IMR-90 (cell line): ENCODE data around the gene F5.

ENCODE experiments used
- BHLHE40 ChIP-seq: fragments of 150-350 bp; IDR thresholded peaks from 2 replicates; pipeline ENCODE4 v1.6.1; 2016; ENCODE audit warnings: mild to moderate bottlenecking, low read depth, low read length
- CEBPB ChIP-seq: IDR thresholded peaks from 2 replicates; pipeline ENCODE4 v1.6.1; 2012; ENCODE audit warnings: low read depth, low read length, improper control_type of control experiment
- FOS ChIP-seq: fragments of 150-350 bp; IDR thresholded peaks from 2 replicates; pipeline ENCODE4 v1.6.1; 2016; ENCODE audit warnings: low read depth, low read length
- MAZ ChIP-seq: IDR thresholded peaks from 2 replicates; pipeline ENCODE4 v1.6.1; 2012; ENCODE audit warnings: low read depth, mild to moderate bottlenecking, low read length, improper control_type of control experiment, moderate library complexity, borderline replicate concordance
- MXI1 ChIP-seq: IDR thresholded peaks from 2 replicates; pipeline ENCODE4 v1.6.1; 2012; ENCODE audit warnings: low read depth, mild to moderate bottlenecking, low read length, moderate library complexity, borderline replicate concordance
- NFE2L2 ChIP-seq: fragments of 150-350 bp; IDR thresholded peaks from 2 replicates; pipeline ENCODE4 v1.6.1; 2016; ENCODE audit warnings: low read depth, mild to moderate bottlenecking, low read length
- POLR2A ChIP-seq: IDR thresholded peaks from 2 replicates; pipeline ENCODE4 v1.6.1; 2012; ENCODE audit warnings: mild to moderate bottlenecking, low read depth, low read length
- RAD21 ChIP-seq: IDR thresholded peaks from 2 replicates; pipeline ENCODE4 v1.6.1; 2012; ENCODE audit warnings: low read length, improper control_type of control experiment
- RCOR1 ChIP-seq: IDR thresholded peaks from 2 replicates; pipeline ENCODE4 v1.6.1; 2012; ENCODE audit warnings: mild to moderate bottlenecking, low read length, improper control_type of control experiment; ENCODE audit not compliant: insufficient replicate concordance
- RFX5 ChIP-seq: IDR thresholded peaks from 2 replicates; pipeline ENCODE4 v1.8.0; 2012; ENCODE audit warnings: low read depth, mild to moderate bottlenecking, low read length, moderate library complexity
- USF2 ChIP-seq: fragments of 150-350 bp; IDR thresholded peaks from 2 replicates; pipeline ENCODE4 v1.6.1; 2017; ENCODE audit warnings: mild to moderate bottlenecking, antibody characterized with exemption, low read length, low read depth
- TF ChIP-seq, protein P1 (sequence below): conservative IDR thresholded peaks from 2 replicates; pipeline ENCODE4 v1.5.1; 2012; ENCODE audit warnings: mild to moderate bottlenecking, low read depth, low read length, improper control_type of control experiment
- TF ChIP-seq, protein P2 (sequence below): fragments of 150-350 bp; IDR thresholded peaks from 2 replicates; pipeline ENCODE4 v1.6.1; 2016; ENCODE audit warnings: low read depth, mild to moderate bottlenecking, low read length, moderate library complexity, borderline replicate concordance

DNA sequence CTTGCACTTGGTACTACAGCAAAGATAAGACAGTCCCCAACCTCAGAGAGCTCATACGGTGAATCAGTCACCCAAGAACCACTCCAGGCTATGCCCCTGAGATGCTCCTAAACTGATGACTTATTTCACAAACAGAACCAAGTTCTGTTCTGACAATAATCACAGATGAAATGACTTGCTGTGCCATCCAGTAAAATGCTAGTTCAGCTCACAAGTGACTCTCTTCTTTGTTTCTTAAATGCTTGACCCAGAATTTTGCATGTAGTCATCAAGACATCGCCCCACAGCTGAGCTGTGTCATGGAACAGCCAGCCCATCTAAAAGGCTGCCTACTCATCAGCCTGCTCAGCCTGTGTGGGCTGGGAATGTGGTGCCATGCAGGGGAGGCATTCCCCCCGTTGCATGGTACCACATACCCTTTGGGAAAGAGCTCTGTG, 94.4 kb downstream of the F5 start:
- TF ChIP-seq, protein P1, sequence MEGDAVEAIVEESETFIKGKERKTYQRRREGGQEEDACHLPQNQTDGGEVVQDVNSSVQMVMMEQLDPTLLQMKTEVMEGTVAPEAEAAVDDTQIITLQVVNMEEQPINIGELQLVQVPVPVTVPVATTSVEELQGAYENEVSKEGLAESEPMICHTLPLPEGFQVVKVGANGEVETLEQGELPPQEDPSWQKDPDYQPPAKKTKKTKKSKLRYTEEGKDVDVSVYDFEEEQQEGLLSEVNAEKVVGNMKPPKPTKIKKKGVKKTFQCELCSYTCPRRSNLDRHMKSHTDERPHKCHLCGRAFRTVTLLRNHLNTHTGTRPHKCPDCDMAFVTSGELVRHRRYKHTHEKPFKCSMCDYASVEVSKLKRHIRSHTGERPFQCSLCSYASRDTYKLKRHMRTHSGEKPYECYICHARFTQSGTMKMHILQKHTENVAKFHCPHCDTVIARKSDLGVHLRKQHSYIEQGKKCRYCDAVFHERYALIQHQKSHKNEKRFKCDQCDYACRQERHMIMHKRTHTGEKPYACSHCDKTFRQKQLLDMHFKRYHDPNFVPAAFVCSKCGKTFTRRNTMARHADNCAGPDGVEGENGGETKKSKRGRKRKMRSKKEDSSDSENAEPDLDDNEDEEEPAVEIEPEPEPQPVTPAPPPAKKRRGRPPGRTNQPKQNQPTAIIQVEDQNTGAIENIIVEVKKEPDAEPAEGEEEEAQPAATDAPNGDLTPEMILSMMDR = no peak
- TF ChIP-seq MAZ (no peak), RCOR1 (no peak), POLR2A (no peak), FOS (no peak), BHLHE40 (no peak), RFX5 (no peak), USF2 (no peak), RAD21 (no peak), MXI1 (no peak), CEBPB (no peak), NFE2L2 (no peak)
- TF ChIP-seq, protein P2, sequence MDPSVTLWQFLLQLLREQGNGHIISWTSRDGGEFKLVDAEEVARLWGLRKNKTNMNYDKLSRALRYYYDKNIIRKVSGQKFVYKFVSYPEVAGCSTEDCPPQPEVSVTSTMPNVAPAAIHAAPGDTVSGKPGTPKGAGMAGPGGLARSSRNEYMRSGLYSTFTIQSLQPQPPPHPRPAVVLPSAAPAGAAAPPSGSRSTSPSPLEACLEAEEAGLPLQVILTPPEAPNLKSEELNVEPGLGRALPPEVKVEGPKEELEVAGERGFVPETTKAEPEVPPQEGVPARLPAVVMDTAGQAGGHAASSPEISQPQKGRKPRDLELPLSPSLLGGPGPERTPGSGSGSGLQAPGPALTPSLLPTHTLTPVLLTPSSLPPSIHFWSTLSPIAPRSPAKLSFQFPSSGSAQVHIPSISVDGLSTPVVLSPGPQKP = no peak
